ENCODE results near the gene CCDC88C.
A peak's percentile ranks its signal among the peaks of the same experiment; 100 is the strongest.

Gene CCDC88C

GRCh38 chr14:91303091-91303923, 114.3 kb downstream of the CCDC88C start:
- FAIRE-seq = no peak

GRCh38 chr14:91302391-91302790, 115.2 kb downstream of the CCDC88C start:
- FAIRE-seq = no peak

GRCh38 chr14:91300957-91301356, 116.7 kb downstream of the CCDC88C start:
- FAIRE-seq = no peak

GRCh38 chr14:91300283-91300895, 117.2 kb downstream of the CCDC88C start:
- no peak for FAIRE-seq

- FAIRE-seq = no peak
Observed at GRCh38 chr14:91299121-91300115, 118.2 kb downstream of the CCDC88C start.

- no peak for FAIRE-seq
Observed at GRCh38 chr14:91298576-91298975, 119.0 kb downstream of the CCDC88C start.

- FAIRE-seq = no peak
Observed at GRCh38 chr14:91297081-91297711, 120.4 kb downstream of the CCDC88C start.

GRCh38 chr14:91295851-91296796, 121.5 kb downstream of the CCDC88C start:
- no peak for FAIRE-seq

GRCh38 chr14:91295276-91295845, 122.3 kb downstream of the CCDC88C start:
- no peak for FAIRE-seq

GRCh38 chr14:91294153-91294552, 123.5 kb downstream of the CCDC88C start:
- FAIRE-seq = no peak

GRCh38 chr14:91293281-91293680, 124.3 kb downstream of the CCDC88C start:
- FAIRE-seq = no peak

- no peak for FAIRE-seq
Observed at GRCh38 chr14:91292491-91292890, 125.1 kb downstream of the CCDC88C start.

- FAIRE-seq = no peak
Observed at GRCh38 chr14:91291786-91292405, 125.7 kb downstream of the CCDC88C start.

GRCh38 chr14:91290986-91291385, 126.6 kb downstream of the CCDC88C start:
- no peak for FAIRE-seq

- FAIRE-seq = no peak
Observed at GRCh38 chr14:91289464-91289863, 128.2 kb downstream of the CCDC88C start.

GRCh38 chr14:91288876-91289275, 128.7 kb downstream of the CCDC88C start:
- FAIRE-seq = no peak

GRCh38 chr14:91286530-91286937, 131.1 kb downstream of the CCDC88C start:
- FAIRE-seq = peak; percentile 83

GRCh38 chr14:91284791-91285548, 132.7 kb downstream of the CCDC88C start:
- FAIRE-seq = no peak

GRCh38 chr14:91284146-91284790, 133.4 kb downstream of the CCDC88C start:
- FAIRE-seq = no peak
